ENCODE measurements around the gene CTSC. TPM values are rescaled to one million over a fixed set of nuclear protein-coding genes. Genes with fewer than 3 reads are reported as not detected.
"Not testable (repeated sequence)": the region's sequence is repeated elsewhere in the genome, so short reads cannot be mapped to it uniquely, and the experiment has no call there.

Gene CTSC
- total RNA-seq, 1 donor: 71.9 TPM

- no peak for DNase-seq (ENCODE audit: low read depth in 2 of 3, low spot score in 2 of 3)
Measured at GRCh38 chr11:88353386-88353785, 15.8 kb upstream of the CTSC start.

- peak in 1 of 3 donors; percentile 11 for DNase-seq (ENCODE audit: low read depth in 2 of 3, low spot score in 2 of 3)
Measured at GRCh38 chr11:88352139-88352538, 14.6 kb upstream of the CTSC start.

GRCh38 chr11:88348870-88349269 lies 11.3 kb upstream of the CTSC start:
- no peak for DNase-seq (ENCODE audit: low read depth in 2 of 3, low spot score in 2 of 3)

- DNase-seq (ENCODE audit: low read depth in 2 of 3, low spot score in 2 of 3): no peak
Measured at GRCh38 chr11:88345949-88346348, 8.4 kb upstream of the CTSC start.

- peak in 1 of 3 donors; percentile 21 for DNase-seq (ENCODE audit: low read depth in 2 of 3, low spot score in 2 of 3)
Measured at GRCh38 chr11:88345408-88345807, 7.9 kb upstream of the CTSC start.

- DNase-seq (ENCODE audit: low read depth in 2 of 3, low spot score in 2 of 3): no peak
Measured at GRCh38 chr11:88344869-88345268, 7.3 kb upstream of the CTSC start.

- no peak for DNase-seq (ENCODE audit: low read depth in 2 of 3, low spot score in 2 of 3)
Measured at GRCh38 chr11:88341522-88342251, 4.2 kb upstream of the CTSC start.

- DNase-seq (ENCODE audit: low read depth in 2 of 3, low spot score in 2 of 3): no peak
Measured at GRCh38 chr11:88340366-88340935, 2.9 kb upstream of the CTSC start.

GRCh38 chr11:88337987-88338668 lies 592 bp upstream of the CTSC start:
- DNase-seq (ENCODE audit: low read depth in 2 of 3, low spot score in 2 of 3): peak; percentile 21 to 76 (median 60)

GRCh38 chr11:88335284-88335683 lies 2.3 kb downstream of the CTSC start:
- DNase-seq (ENCODE audit: low read depth in 2 of 3, low spot score in 2 of 3): no peak

GRCh38 chr11:88333862-88334261 lies 3.7 kb downstream of the CTSC start:
- DNase-seq (ENCODE audit: low read depth in 2 of 3, low spot score in 2 of 3): no peak

GRCh38 chr11:88332851-88333250 lies 4.7 kb downstream of the CTSC start:
- DNase-seq (ENCODE audit: low read depth in 2 of 3, low spot score in 2 of 3): no peak

GRCh38 chr11:88330826-88331428 lies 6.6 kb downstream of the CTSC start:
- no peak for DNase-seq (ENCODE audit: low read depth in 2 of 3, low spot score in 2 of 3)

GRCh38 chr11:88329563-88330250 lies 7.8 kb downstream of the CTSC start:
- no peak for DNase-seq (ENCODE audit: low read depth in 2 of 3, low spot score in 2 of 3)

GRCh38 chr11:88327462-88328143 lies 9.9 kb downstream of the CTSC start:
- DNase-seq (ENCODE audit: low read depth in 2 of 3, low spot score in 2 of 3): no peak

GRCh38 chr11:88327061-88327460 lies 10.5 kb downstream of the CTSC start:
- DNase-seq (ENCODE audit: low read depth in 2 of 3, low spot score in 2 of 3): no peak

GRCh38 chr11:88326099-88326498 lies 11.4 kb downstream of the CTSC start:
- no peak for DNase-seq (ENCODE audit: low read depth in 2 of 3, low spot score in 2 of 3)

GRCh38 chr11:88324562-88325345 lies 12.8 kb downstream of the CTSC start:
- DNase-seq (ENCODE audit: low read depth in 2 of 3, low spot score in 2 of 3): peak in 1 of 3 donors; percentile 39

- DNase-seq (ENCODE audit: low read depth in 2 of 3, low spot score in 2 of 3): not testable (repeated sequence)
Measured at GRCh38 chr11:88322881-88323280, 14.7 kb downstream of the CTSC start.

- DNase-seq (ENCODE audit: low read depth in 2 of 3, low spot score in 2 of 3): not testable (repeated sequence)
Measured at GRCh38 chr11:88321412-88321811, 16.1 kb downstream of the CTSC start.
